ENCODE results near the gene ZFP3. TPM values are rescaled to one million over a fixed set of nuclear protein-coding genes. Genes with fewer than 3 reads are reported as not detected.

Gene ZFP3
- total RNA-seq, 4 donors from 2014 or later: 7.4 to 13.7 (median 11.0) TPM

DNA sequence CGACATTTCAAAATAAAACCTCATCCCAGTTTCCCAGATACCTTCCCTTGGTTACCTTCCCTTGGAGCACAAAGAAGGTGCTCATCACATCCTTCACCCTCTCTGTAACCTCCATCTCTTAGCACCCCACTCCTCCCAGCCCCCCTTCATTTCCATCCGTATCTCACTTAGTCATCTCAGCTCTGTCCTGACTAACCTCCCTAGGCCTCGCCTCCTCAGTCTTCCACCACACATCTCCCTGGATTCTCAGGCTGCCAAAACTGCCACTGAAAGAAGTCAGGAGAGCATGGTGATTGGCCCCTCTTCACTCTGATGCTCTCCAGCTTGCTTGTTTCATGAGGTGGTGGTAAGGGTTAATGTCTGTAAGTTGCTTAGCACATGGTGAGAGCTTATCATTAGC, 2.3 kb downstream of the ZFP3 start:
- peaks cover 0 to 10% (median 3%) of the 10 kb centered on the region in 4 donors for H3K4me1 ChIP-seq
- TF ChIP-seq, protein P1, sequence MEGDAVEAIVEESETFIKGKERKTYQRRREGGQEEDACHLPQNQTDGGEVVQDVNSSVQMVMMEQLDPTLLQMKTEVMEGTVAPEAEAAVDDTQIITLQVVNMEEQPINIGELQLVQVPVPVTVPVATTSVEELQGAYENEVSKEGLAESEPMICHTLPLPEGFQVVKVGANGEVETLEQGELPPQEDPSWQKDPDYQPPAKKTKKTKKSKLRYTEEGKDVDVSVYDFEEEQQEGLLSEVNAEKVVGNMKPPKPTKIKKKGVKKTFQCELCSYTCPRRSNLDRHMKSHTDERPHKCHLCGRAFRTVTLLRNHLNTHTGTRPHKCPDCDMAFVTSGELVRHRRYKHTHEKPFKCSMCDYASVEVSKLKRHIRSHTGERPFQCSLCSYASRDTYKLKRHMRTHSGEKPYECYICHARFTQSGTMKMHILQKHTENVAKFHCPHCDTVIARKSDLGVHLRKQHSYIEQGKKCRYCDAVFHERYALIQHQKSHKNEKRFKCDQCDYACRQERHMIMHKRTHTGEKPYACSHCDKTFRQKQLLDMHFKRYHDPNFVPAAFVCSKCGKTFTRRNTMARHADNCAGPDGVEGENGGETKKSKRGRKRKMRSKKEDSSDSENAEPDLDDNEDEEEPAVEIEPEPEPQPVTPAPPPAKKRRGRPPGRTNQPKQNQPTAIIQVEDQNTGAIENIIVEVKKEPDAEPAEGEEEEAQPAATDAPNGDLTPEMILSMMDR (IDR thresholded peaks at IDR 0.05): no peak
- no peak for TF ChIP-seq POLR2A (IDR thresholded peaks at IDR 0.05)
- H3K36me3 ChIP-seq: peaks cover 0 to 23% (median 0%) of the 10 kb centered on the region in 3 donors
- H3K27ac ChIP-seq: no peak overlapping the region
- DNase-seq: no peak
- peaks cover 0 to 14% (median 0%) of the 10 kb centered on the region in 4 donors for H3K9me3 ChIP-seq
- H3K4me3 ChIP-seq: no peak overlapping the region
- H3K27me3 ChIP-seq: no peaks in the 10 kb centered on the region

GRCh38 chr17:5092218-5093010, 14.1 kb downstream of the ZFP3 start:
- no peak for DNase-seq
- H3K9me3 ChIP-seq: peaks cover 0 to 85% (median 40%) of the 10 kb centered on the region in 4 donors
- TF ChIP-seq, protein P1 (IDR thresholded peaks at IDR 0.05): no peak
- TF ChIP-seq POLR2A (IDR thresholded peaks at IDR 0.05): no peak
- H3K4me3 ChIP-seq: no peak overlapping the region
- no peaks in the 10 kb centered on the region for H3K27me3 ChIP-seq
- no peaks in the 10 kb centered on the region for H3K4me1 ChIP-seq
- H3K27ac ChIP-seq: no peak overlapping the region
- peaks cover 0 to 53% (median 7%) of the 10 kb centered on the region in 3 donors for H3K36me3 ChIP-seq

- Histone ChIP-seq H3K4me1 (no peaks in the 10 kb centered on the region), H3K4me3 (peak overlapping the region; percentile 27 to 55 (median 48)), H3K27me3 (no peaks in the 10 kb centered on the region), H3K9me3 (peaks cover 0 to 49% (median 28%) of the 10 kb centered on the region in 4 donors), H3K36me3 (peaks cover 0 to 10% (median 0%) of the 10 kb centered on the region in 3 donors), H3K27ac (peak overlapping the region in 3 of 4 donors; percentile 55 to 60 (median 60))
- TF ChIP-seq POLR2A (IDR thresholded peaks at IDR 0.05): no peak
- TF ChIP-seq, protein P1 (IDR thresholded peaks at IDR 0.05): no peak
- no peak for DNase-seq
Observed at GRCh38 chr17:5096731-5097100, 18.4 kb downstream of the ZFP3 start.

DNA sequence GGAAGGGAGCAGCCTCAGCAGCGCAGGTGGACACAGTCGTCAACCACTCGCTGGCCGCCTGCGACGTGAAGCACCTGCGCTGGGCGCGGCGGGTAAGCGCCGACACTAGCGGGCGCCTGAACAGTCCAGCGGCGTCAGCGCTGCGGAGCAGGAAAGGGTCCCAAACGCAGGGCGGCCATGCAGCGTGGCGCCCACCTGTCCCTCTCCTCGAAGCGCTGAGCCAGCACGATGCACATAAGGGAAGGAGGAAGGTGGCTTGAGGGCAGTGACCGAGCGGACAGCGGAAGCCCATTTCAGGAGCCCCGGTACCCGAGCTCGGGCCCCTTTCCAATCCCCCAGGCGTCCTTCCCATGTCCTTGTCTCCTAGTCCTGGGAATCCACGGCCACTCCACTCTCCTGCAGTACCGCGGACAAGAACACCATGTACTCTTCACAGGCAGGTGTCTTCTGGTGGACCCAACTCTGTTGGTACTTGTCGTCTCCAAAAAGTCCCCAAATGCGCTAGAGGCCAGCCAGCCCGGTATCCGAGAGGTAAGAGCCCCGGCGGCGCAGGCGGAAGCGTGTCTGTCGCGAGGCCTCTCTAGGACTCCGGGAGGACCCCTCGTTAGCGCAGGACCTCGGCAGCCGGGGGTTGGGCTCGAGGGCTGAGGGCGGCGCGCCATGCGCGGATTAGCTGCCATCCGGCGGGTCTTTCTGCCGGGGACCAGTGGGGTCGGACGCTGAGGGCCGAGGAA, 19.0 kb downstream of the ZFP3 start:
- TF ChIP-seq, protein P1 (IDR thresholded peaks at IDR 0.05): no peak
- no peak for TF ChIP-seq POLR2A (IDR thresholded peaks at IDR 0.05)
- H3K27ac ChIP-seq: peak overlapping the region in 3 of 4 donors; percentile 55 to 60 (median 60)
- H3K36me3 ChIP-seq: peaks cover 0 to 4% (median 0%) of the 10 kb centered on the region in 3 donors
- H3K4me1 ChIP-seq: no peaks in the 10 kb centered on the region
- DNase-seq: peak in 2 of 3 donors; percentile 42 to 77
- peaks cover 0 to 47% (median 25%) of the 10 kb centered on the region in 4 donors for H3K9me3 ChIP-seq
- H3K4me3 ChIP-seq: peak overlapping the region; percentile 27 to 55 (median 48)
- no peaks in the 10 kb centered on the region for H3K27me3 ChIP-seq

DNA sequence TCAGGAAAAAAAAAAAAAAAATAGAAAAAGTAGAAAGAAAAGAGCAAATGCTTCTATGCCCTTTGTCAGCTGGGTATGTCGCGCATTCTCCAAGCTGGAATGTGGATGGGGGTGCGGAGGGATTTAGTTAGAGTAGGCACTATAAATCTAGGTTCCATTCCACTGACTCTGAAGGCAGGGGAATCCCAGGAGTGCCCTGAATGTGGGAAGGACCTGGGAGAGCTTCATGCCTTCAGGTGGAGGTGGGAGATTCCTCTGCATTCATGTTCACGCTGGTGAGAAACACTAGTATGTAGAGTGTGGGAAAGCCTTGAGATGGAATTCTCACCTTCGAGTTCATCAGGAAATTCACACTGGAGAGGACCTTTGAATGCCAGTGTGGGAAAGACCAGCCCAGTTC, 21.0 kb downstream of the ZFP3 start:
- H3K36me3 ChIP-seq: no peaks in the 10 kb centered on the region
- no peaks in the 10 kb centered on the region for H3K27me3 ChIP-seq
- H3K27ac ChIP-seq: no peak overlapping the region
- H3K4me3 ChIP-seq: no peak overlapping the region
- DNase-seq: no peak
- TF ChIP-seq POLR2A (IDR thresholded peaks at IDR 0.05): no peak
- TF ChIP-seq, protein P1 (IDR thresholded peaks at IDR 0.05): no peak
- H3K9me3 ChIP-seq: peaks cover 0 to 28% (median 15%) of the 10 kb centered on the region in 4 donors
- no peaks in the 10 kb centered on the region for H3K4me1 ChIP-seq
